NCI-H1417 treated with DMSO at 0.1 percent for 48 hours (cell line): ENCODE data around the gene ADAM12.

ENCODE experiments used
- DNase-seq: peaks from one replicate; lab custom pipeline; 2025; lab: John Stamatoyannopoulos, UW

Gene ADAM12

DNA sequence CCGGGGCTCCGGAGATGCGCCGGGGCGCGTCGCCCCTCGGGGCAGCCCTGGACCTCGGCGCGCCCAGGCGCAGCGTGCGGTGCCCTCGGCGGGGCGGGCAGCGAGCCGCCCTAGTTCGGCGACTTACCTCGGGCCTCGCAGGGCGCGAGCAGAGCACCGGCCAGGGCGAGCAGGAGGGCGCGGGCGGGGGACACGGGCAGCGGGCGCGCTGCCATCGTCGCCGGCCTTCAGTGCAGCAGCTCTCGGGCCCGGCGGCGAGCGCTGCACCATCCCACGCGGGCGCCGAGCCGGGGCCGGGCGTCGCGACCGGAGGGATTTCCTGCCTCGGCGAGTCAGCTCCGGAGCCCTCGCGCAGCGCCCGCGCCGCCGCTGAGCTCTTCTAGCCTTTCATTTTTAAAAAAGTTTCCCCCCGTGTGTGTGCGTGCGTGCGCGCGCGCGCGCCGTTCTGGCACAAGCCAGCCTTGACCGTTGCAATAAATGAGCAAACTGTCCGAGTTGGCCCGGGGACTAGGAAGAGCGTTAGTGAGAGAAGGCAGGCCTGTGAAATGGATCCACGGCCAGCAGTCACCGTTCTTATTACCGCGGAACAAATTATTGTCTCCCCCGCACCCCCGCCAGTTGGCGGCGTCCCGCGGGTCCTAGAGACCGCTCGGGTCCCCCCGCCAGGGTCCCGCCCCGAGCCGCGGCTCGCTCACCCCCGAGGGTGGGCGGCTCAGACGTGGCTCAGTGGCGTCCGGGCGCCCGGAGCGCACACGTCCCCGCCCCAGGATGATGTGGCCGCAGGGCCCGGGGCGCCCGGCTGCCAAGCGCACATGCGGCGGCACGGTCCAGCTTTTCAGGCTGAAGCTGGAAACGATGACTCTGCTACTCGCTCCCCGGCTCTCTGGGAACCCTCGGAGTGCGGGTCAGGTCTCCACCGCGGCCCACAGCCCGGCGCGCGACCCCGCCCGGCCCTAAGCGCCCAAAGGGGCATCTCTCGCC, at the start of gene ADAM12:
Gene ADAM12, minus strand, starts transcription at position 547 of the 981 bp plus-strand sequence. Its CDS starts 332 bp downstream, at position 215.
- DNase-seq: no peak

- no peak for DNase-seq
These were observed 49.5 kb upstream of the ADAM12 start for GRCh38 chr10:126437635-126438406.

GRCh38 chr10:126434235-126434634, 46.0 kb upstream of the ADAM12 start:
- no peak for DNase-seq

DNA sequence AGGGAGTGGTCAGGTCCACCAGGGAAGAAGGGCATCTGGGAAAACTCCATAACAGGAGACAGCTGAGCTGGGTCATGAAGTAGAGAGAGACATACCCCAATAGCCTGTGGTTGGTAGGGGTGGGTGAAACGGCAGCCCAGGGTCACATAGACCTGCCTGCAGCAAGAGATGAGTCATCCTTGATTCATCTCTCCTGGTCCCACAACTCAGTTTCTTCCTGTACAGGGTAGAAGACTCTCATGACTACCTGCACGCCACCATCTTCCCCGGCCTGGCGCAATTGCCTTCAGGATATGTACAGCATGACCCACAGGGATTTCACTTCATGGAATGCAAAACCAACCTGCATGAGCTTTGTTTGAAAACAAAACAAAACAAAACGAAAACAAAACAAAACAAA, 45.1 kb upstream of the ADAM12 start:
- no peak for DNase-seq

- no peak for DNase-seq
These were observed 44.2 kb upstream of the ADAM12 start for GRCh38 chr10:126432507-126432906.

DNA sequence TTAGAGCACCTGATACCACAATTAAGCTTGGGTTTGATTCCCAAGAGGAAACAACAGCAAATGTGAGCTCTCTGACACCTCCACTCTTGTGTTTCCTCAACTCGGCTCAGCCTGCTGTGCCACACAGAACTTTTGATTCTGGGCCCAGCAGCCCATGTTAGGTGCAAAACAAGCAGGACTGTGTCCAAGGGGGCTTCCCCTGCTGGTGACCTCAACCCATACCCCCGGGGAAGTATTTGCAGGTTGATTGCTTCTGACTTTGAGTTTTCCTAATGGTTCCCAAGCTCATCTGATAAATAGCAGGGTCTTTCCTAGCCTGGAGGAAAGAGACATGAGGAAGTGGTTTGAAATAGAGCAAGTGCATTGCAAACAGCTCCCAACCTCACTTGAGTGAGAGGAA, 43.5 kb upstream of the ADAM12 start:
- no peak for DNase-seq

DNA sequence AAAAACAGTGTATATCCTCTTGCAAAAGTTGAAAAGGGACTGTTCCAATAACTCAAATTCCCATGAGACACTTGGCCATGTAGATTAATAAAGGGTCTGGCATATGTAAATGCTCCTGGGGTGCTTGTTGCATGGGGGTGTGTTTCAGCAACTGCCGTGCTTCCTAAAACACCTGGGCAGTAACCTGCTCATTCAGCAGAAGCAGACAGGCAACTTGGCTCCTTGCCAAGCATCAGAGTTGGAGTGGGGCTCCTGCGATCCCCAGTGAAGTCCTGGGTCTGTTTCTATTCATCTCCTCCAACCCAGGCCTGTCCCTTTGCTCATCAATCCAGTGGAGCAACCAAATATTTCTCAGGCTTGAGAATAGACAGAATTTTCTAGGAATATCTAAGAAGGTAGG, 42.2 kb upstream of the ADAM12 start:
- no peak for DNase-seq

DNA sequence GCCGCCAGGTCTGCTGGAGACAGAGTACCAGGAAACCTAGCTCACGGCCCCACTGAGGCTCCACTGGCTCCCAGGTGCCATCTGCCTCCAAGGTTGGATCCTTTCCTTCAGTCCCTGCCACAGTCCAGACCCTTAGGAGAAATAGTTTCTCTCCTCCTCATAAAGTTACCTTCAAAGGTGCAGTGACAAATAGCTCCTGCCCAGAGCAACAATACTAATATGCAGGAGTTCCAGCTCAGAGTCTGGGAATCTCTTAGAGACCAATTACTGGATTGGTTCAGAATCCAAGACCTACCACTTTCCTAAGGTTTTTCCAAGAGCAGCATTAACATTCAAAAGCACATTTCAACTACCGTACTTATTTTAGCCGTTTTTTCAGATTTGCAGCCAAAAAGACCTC, 41.0 kb upstream of the ADAM12 start:
- no peak for DNase-seq

DNA sequence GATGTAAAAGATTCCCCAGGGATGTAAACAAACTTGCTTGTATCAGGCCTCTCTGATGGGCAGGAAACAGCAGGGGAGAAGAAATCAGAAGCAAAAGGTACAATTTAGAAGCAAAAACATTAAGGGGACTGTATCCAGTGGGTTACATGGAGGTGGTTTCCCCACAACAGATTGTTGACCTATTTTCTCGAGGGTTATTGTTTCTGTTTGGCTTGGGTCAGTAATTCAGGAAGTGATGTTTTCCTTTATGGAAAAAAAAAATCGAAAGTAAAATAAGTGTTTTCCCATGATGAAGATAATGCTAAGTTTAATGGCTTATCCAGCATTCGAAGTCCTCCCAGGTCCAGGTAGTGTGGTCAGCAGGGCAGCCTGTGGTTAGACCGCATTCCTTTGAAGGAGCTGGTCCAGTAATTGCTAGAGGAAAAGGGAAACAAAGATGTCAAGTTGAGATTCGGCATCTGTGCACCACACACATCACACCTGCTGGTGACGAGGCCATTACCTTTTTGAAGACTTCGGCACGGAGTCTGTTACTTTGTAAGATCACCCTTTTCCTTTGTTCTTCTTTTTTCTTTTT, 37.3 kb upstream of the ADAM12 start:
- DNase-seq: no peak

DNA sequence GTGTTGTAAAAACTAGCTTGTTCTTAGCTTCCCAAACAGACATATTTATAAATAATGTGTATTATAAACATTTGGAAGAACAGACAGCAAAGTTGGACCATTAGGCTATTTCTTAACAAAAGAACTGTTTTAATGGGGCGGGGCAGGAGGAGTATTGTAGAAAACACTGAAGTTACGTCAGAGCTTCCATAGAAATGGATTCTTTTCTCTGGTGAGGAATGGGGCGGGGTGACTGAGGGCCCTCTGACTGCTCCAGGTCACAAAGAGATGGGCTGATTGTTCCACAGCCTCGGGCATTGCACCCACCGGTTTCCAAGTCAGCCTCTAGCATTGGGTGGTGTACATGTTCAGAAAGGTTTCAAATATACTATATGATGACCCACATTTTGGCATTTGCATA, 36.8 kb upstream of the ADAM12 start:
- no peak for DNase-seq

- no peak for DNase-seq
These were observed 35.6 kb upstream of the ADAM12 start for GRCh38 chr10:126423732-126424491.

DNA sequence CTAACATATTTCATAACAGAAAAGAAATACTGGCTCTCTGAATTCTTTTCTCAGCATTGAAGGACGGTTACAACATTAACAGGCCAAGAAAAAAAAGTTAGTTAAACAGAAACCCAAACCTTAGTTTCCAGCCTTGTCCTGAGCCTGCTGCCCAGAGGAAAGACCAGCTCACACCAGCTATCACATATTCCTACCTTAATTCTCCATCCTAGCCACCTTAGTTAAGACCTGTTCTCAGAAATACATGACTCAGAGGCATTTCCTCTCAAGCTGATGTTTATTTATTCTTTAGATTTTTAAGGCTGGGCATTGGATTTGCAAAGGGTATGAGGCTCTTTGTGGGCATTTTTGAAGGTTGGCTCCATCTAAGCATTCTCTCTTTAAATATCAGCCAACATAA, 34.3 kb upstream of the ADAM12 start:
- DNase-seq: no peak

DNA sequence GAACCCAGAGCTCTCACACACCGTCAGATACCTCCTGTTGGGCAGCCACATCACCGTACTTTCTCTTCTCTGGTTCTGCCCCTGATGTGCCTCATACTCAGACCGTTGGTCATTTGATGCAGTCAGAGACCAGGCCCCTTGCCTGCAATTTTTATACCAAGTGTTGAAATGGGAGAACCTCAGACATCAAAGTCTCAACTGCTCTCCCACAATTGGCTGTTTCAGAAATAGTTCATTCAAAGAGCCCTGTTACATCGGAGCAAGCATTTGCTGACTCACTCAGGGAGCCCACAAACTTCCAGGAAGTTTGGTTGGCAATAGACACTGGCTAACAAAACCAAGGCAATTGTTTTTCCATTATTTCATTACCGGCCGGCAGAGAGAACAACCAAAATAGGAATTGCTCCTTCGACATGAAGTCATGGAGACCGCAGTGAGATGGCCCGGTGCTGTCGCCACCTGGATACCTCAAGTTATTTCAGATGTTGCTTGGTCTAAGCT, 33.5 kb upstream of the ADAM12 start:
- no peak for DNase-seq

GRCh38 chr10:126420567-126421300, 32.5 kb upstream of the ADAM12 start:
- no peak for DNase-seq

GRCh38 chr10:126417220-126417825, 29.0 kb upstream of the ADAM12 start:
- no peak for DNase-seq

- DNase-seq: no peak
These were observed 21.5 kb upstream of the ADAM12 start for GRCh38 chr10:126409821-126410220.

DNA sequence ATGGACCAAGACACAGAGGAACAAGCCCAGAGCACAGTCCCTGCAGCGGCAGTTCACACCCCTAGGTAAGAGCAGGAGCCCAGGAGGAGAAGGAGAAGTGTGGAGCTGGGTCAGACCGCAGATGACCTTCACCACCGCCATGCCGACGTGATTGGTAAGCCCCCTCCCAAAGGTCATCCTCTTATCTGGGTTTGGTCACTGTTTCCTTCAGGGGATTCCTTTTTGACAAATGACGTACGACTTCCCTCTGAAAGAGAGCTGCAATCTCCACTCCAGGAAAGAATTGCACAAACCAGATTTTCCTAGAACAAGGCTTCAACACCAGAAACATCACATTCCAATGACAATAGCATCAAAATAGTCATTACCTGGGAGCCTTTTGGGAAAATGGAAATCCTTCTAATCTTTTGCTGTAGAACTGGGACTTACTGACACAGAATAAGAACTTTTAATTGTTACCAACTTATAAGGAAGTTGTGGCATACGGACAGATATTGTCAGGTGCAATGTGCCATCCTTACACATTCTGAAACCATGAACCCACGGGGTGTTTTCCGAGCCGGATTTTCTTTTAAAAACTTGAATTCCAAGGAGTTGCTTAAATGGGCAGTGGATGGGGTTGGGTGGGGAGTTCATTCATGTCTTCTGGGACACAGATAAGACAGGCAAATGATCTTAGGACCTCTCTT, 20.8 kb upstream of the ADAM12 start:
- DNase-seq: no peak

DNA sequence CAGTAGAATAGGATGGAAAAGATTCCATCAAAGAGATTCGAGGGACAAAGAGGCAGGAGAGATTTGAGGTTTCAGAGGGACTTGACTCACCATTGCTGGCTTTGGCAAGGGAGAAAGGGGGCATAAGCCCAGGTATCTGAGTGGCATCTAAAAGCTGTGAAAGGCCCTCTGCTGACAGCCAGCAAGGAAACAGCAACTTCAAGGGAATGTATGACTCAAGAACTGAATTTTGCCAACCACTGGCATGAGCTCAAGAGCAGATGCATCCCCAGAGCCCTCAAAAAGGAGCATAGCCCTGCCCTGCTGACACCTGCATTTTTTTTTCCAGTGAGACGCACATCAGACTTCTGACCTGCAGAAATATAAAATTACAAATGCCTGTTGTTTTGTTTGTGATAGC, 19.6 kb upstream of the ADAM12 start:
- DNase-seq: no peak

- DNase-seq: no peak
These were observed 17.0 kb upstream of the ADAM12 start for GRCh38 chr10:126405239-126405775.
